ENCODE measurements around the gene GRB10.
"Not testable (repeated sequence)": the region's sequence is repeated elsewhere in the genome, so short reads cannot be mapped to it uniquely, and the experiment has no call there.

The GRB10 gene

GRCh38 chr7:50743016-50743415 lies 39.7 kb downstream of the GRB10 start:
- DNase-seq (ENCODE audit: low spot score) = no peak

GRCh38 chr7:50742401-50742800 lies 40.3 kb downstream of the GRB10 start:
- DNase-seq (ENCODE audit: low spot score) = no peak

DNA sequence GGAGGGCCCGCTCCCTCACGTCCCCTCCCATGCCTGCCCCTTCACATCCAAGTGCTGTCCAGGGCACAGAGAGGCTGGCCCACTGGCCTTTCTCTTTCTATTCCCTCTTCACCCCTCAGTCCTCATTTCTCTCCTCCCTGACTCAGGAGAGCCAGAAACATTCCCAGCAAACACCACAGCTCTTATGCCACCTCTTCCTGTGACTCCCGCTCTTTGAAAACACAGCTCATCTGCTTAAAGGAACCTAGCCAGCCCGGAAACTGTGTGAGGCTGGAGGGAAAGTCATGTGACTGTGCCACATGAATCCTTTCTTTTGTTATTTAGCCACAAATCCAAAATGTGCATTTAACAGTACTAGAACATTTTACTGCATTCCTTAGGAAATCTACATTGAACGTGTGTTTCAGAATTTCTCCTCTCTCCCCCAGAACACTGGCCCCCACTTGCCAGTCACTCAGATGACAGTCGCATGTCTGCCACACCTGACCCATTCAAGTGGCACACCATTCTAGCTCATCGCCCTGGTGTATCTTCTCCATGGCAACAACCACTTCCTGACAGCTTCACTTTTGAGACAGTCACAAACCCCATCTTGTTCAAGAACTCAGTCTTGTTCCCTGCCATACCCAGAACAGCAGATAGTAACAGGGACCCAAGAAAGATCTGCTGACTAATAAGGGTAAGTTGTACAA lies 42.8 kb downstream of the GRB10 start:
- no peak for DNase-seq (ENCODE audit: low spot score)

GRCh38 chr7:50738932-50739331 lies 43.8 kb downstream of the GRB10 start:
- DNase-seq (ENCODE audit: low spot score) = no peak

GRCh38 chr7:50735836-50736235 lies 46.9 kb downstream of the GRB10 start:
- DNase-seq (ENCODE audit: low spot score) = not testable (repeated sequence)

GRCh38 chr7:50735333-50735732 lies 47.4 kb downstream of the GRB10 start:
- no peak for DNase-seq (ENCODE audit: low spot score)

GRCh38 chr7:50734246-50734645 lies 48.5 kb downstream of the GRB10 start:
- no peak for DNase-seq (ENCODE audit: low spot score)

GRCh38 chr7:50733552-50733951 lies 49.1 kb downstream of the GRB10 start:
- DNase-seq (ENCODE audit: low spot score) = no peak

GRCh38 chr7:50731703-50732582 lies 50.8 kb downstream of the GRB10 start:
- no peak for DNase-seq (ENCODE audit: low spot score)

DNA sequence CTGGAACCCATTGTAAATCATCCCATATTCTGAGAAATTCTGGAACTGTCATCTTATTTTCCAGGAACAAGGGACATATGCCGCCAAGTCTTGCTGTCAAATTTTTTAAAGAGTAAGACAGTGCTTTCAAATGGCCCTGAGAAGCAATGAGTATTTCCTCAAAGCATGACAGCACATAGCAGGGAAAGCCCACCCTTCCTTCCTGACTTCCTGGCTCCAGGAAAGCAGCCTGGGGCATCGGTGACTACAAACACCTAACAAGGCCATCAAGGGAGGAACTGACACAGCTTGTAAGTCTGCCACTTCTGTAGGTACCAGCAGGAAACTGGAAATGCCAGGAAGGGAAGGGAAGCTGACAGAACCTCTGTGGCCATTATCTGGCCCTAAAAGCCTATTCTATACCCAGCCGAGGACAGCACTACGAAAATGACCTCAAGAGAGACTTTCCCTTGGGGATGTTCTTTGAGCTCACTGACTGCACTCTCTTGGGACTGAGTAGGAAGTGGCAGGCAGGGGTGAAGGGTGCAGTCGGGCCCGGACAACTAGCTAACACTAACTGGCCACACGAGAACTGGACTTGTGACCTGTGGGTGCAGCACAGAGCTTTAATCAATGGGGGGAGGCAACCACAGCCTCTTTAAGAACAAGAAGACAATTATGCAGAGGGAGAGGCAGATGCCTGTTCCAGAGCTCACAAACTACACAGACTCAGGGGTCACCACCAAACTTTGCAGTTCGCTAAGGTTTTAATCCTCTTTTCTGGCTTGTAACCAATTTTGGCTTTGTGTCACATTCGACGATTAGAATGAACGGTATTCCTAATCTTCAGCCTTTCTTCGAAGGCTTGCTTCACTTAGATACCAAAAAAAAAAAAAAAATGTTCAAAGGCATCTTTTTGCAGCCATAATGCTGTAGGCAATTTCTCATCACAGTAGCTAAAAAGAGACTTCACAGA lies 52.0 kb downstream of the GRB10 start:
- no peak for DNase-seq (ENCODE audit: low spot score)

- no peak for DNase-seq (ENCODE audit: low spot score)
Measured at GRCh38 chr7:50729962-50730361, 52.7 kb downstream of the GRB10 start.

DNA sequence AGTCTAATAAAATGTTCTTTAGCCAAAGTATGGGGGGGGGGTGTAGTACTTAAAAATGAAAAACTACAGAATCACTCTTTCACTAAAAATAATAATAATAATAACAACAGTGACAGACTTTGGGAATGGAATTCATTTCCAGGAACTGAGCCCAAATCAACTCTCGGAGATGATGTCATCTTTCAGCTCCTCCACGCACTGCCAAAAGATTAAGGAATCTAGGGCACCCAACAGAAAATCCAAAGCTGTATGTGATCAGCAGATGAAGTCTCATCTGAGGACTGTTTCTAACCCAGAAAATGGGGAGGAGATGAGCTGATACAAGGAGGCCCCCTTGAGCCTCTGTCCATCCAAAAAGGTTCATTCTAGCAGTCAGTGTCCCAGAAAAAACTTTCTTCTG lies 54.5 kb downstream of the GRB10 start:
- DNase-seq (ENCODE audit: low spot score) = no peak

DNA sequence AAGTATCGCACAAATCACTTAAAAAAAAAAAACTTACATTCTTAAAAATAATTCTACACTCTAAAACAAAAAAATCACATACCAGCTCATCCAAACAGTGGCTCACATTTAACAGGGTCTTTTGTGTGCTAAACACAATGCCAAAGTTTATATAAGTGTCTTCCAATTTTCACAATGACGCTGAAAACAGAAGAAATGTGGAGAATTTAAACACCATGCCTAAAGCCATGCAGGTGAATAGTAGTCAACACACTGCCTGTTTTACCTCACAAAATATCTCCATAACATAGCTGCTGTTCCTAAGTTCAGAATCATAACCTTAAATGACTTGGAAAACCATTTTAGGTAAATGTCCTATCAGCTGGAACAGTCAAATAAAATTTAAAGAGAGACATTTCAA lies 55.0 kb downstream of the GRB10 start:
- DNase-seq (ENCODE audit: low spot score) = no peak

DNA sequence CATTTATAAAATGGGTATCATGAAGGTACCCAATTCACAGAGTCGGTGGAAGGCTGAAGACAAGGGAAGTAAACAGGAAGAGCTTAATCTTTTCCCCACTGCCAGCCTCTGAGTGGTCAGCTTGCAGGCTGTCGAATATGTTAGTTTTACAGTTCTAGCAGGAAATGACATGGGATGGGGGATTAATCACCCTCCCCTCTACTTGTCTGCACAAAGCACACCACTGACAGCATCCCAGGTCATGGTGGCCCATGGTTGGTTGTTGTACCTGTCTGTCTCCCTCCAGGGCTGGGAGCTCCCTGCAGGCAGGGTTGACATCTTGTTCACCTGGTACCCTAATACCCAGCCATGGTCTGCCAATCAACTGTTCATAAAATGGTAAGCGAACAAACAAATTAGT lies 55.6 kb downstream of the GRB10 start:
- DNase-seq (ENCODE audit: low spot score) = no peak

GRCh38 chr7:50725774-50726173 lies 56.9 kb downstream of the GRB10 start:
- no peak for DNase-seq (ENCODE audit: low spot score)

DNA sequence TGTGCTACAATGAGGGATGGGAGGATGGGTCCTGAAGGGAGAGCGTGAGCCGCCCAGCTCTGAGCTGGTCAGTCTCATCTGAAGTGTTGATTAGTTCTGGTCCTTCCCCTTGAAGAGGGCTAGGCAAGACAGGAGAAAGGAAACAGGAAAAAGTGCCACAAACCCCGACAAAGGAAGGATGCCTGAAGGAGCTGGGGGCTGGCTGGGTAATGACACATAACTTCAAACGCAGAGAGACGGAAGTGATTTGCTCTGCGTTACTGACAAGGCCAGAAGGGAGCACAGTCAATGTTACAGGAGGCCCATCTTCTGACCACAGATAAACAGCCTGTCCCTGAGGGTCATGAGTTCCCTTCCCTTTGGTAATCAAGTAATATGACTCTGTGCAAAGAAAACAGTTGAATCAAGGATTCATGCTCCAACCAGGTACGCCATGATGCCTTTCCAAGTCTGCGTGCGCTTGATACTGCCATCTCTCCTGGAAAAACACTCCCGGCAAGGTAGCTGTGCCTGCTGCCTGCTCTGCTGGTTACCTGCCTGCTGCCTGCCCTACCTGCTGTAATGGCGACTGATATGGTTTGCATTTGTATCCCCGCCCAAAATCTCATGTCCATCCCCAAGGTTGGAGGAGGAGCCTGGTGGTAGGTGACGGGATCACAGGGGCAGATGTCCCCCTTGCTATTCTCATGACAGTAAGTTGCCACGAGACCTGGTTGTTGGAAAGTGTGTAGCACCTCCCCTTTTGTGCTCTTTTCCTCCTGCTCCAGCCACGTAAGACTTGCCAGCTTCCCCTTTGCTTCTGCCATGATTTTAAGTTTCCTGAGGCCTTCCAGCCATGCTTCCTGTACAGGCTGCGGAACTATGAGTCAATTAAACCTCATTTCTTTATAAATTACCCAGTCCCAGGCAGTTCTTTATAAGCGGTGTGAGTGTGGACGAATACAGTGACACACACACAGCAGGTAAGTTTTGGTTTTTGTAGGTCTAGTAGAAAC lies 57.9 kb downstream of the GRB10 start:
- no peak for DNase-seq (ENCODE audit: low spot score)

GRCh38 chr7:50723888-50724287 lies 58.8 kb downstream of the GRB10 start:
- DNase-seq (ENCODE audit: low spot score) = no peak

- no peak for DNase-seq (ENCODE audit: low spot score)
Measured at GRCh38 chr7:50723173-50723572, 59.5 kb downstream of the GRB10 start.

DNA sequence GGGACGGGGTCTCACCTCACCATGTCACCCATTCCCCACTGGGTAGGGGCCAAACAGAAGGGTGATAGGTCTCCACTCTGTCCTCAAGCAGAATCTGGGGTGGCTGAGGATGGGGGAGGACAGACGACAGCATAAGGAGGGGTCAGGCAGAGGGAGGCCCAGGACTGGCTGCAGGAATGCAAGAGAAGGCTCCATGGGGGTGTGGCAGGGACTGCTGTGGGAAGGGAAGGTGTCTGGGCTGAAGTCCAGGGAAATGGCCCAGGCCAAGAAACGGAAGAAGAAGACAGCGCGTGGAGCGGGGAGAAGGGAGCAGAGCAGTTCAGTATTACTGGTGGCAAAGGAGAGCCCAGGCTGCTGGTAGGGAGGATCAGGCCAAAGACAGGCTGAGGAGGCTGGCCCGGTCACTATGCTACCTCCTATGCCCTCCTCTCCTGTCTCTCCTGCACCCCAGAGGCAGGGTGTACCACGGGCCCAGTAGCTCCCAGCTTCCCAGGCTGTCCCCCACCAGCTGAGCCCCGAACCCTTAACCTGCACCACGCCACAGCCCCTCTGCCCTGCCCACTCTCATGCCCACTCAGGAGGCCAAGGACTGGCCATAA lies 60.9 kb downstream of the GRB10 start:
- no peak for DNase-seq (ENCODE audit: low spot score)

DNA sequence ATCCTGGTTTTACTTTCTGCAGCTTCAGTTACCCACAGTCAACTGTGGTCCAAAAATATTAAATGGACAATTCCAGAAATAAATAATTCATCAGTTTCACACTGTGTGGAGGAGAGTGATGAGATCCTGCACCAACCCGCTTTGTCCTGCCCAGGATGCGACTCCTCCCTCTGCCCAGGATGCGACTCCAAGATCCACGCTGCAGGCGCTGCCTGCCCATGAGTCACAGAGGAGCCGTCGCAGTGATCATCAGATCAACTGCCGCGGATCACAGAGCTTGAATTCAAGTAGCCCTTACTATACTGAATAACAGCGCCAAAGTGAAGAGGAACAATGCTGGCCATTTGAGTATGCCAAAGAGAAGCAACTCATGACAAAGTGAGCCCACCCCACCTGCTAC lies 61.5 kb downstream of the GRB10 start:
- no peak for DNase-seq (ENCODE audit: low spot score)

- DNase-seq (ENCODE audit: low spot score) = no peak
Measured at GRCh38 chr7:50720295-50720694, 62.4 kb downstream of the GRB10 start.

Measured in RKO (cell line).